ENCODE measurements around the gene FAM171A1.
A peak's percentile ranks its signal among the peaks of the same experiment; 100 is the strongest.
"Not testable (repeated sequence)": the region's sequence is repeated elsewhere in the genome, so short reads cannot be mapped to it uniquely, and the experiment has no call there.

The FAM171A1 gene

GRCh38 chr10:15276039-15276438 is 95.0 kb downstream of the FAM171A1 start:
- not testable (repeated sequence) for DNase-seq

- DNase-seq: not testable (repeated sequence)
Observed at GRCh38 chr10:15269838-15270237, 101.3 kb downstream of the FAM171A1 start.

- DNase-seq: no peak
Observed at GRCh38 chr10:15267496-15267895, 103.6 kb downstream of the FAM171A1 start.

DNA sequence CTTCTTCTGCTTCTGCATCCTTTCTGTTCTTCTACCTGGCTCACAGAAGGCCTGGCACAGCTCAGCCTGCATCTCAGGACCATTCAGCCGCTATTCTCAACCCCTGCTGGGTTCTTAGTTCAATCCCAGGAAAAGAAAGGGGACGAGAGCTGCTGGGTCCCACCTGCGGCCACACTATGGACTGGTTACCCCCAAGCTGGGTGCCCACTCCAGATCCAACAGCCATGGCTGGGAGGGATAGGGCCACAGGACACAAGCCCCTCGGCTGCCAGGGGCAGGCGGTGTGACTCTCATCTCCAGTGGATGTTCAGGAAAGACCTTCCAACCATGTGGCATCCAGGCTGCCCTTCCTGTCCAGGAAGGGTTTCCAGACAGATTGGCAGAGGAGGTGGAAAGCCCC is 105.0 kb downstream of the FAM171A1 start:
- DNase-seq: no peak

- DNase-seq: no peak
Observed at GRCh38 chr10:15265558-15265957, 105.5 kb downstream of the FAM171A1 start.

GRCh38 chr10:15265056-15265455 is 106.0 kb downstream of the FAM171A1 start:
- no peak for DNase-seq

DNA sequence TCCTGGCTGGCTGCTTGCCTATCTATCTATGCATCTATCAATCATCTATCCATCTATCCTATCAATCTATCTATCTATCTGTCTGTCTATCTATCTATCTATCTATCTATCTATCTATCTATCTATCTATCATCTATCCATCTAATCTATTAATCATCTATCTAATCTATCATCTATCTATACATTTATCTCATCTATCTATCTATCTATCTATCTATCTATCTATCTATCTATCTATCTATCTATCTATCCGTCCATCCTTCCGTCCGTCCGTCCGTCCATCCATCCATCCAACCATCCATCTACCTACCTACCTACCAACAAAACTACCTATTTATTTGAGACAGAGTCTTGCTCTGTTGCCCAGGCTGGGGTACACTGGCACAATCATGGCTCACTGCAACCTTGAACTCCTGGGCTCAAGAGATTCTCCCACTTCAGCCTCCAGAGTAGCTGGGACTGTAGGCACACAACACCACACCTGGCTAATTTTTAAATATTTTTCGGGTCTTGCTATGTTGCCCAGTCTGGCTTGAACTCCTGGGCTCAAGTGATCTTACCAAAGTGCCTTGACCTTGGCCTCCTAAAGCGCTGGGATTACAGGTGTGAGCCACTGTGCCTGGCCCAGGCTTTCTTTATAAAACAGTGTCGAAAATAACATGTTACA is 107.3 kb downstream of the FAM171A1 start:
- DNase-seq: no peak

DNA sequence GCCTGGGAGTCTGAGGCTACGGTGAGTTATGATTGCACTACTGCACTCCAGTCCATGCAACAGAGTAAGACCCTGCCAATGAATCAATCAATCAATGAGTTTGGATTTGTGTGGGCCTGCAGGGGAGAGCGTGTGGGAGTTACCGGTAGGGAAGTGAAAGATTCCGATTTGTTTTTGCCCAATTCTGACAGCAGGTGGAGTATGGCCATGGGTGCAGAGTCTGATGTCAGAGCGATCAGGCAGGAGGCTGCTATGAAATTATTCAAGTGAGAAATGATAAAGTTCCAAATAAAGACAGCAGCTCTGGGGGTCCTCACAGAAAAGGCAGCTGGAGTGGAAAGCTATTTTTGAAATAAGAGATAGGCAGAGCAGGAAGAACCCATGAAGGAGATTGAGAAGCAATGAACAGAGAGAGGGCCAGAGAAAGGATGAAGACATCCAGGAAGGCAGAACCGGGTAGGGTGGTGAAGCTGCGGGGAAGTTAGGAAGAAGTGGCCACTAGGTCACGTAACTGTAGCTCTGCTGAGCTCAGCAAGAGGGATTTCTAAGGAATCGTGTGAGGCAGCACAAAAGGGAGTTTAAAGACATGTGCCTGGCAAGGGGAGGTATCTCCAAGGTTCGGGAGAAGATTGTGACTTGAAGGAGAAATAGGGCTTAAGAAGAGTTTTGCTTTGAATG is 108.9 kb downstream of the FAM171A1 start:
- DNase-seq: peak in 1 of 2 experiments; percentile 16

DNA sequence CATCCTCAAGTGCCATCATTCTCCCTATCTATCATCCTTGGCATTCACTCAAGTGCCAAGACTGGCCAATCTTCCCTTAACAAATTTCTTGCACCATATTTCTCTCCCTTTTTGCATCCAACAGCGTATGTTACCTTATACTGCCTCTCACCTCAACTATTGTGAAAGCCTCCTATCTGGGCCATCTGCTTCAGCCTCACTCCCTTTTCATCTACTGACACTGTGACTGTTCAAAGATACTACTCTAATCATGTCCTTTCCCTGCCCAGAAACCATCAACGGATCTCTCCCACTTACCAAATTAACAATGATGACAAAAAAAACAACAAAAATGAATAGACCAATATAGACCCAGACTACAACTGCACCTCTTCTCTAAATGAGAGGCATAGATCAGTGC is 112.0 kb downstream of the FAM171A1 start:
- DNase-seq: no peak

DNA sequence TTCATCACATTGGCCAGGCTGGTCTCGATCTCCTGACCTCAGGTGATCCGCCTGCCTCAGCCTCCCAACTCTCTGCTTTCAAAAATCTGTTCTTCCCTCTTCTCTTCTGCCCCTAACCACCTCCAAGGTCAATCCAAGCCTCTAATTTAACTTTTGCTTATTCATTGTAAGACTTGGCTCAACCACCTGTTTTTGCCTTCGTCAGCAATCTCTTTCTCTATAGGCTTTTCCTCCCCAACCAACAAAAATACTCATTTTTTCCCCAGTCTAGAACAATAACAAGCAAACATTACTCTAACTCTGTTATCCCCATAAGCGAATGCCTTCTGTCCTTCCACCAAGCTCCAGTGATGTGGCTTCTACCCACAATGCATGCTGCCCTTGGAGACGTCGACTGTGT is 112.8 kb downstream of the FAM171A1 start:
- DNase-seq: no peak

GRCh38 chr10:15255961-15256360 is 115.1 kb downstream of the FAM171A1 start:
- no peak for DNase-seq

DNA sequence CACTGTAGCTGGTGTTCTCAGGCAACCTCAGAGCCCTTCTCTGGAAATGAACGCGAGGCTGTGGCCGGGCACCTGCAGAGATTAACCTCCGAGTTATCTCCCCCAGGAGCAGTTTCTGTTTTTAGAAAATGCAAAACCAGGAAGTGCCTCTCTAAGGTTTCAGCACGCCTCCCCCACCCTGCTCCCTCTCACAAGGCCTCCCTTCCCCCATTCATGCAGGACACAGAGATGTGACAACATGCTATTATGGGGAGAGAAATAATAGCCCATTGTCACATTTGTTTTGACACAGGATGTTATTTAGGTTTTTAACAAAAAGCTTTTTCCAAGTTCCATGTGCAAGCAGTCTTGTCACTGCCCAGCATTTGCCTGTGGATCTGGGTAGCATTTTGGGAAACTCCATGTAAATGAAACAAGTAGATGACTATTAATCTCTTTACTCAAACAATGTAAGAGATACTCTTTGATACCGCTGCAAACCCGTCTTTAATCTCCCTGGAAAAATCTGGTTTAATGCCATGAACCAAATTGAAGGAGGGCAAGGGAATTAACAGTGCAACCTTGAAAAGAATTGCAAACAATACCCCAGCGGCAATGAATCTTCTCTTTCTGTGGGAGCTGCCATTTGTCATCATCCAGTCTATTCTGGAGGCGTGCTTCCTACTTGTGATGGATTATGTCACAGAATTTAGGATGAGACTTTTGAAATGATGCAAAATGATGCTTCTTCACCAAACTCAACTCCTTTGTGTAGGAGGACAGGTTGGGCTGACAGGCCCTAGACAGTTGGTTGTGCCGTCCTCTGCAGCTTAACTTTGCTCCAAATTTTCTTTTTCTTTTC is 116.1 kb downstream of the FAM171A1 start:
- no peak for DNase-seq

GRCh38 chr10:15253951-15254807 is 116.9 kb downstream of the FAM171A1 start:
- no peak for DNase-seq

- no peak for DNase-seq
Observed at GRCh38 chr10:15252396-15252795, 118.7 kb downstream of the FAM171A1 start.

GRCh38 chr10:15251791-15252380 is 119.2 kb downstream of the FAM171A1 start:
- DNase-seq: no peak

- peak in 1 of 2 experiments; percentile 11 for DNase-seq
Observed at GRCh38 chr10:15245530-15245929, 125.6 kb downstream of the FAM171A1 start.

DNA sequence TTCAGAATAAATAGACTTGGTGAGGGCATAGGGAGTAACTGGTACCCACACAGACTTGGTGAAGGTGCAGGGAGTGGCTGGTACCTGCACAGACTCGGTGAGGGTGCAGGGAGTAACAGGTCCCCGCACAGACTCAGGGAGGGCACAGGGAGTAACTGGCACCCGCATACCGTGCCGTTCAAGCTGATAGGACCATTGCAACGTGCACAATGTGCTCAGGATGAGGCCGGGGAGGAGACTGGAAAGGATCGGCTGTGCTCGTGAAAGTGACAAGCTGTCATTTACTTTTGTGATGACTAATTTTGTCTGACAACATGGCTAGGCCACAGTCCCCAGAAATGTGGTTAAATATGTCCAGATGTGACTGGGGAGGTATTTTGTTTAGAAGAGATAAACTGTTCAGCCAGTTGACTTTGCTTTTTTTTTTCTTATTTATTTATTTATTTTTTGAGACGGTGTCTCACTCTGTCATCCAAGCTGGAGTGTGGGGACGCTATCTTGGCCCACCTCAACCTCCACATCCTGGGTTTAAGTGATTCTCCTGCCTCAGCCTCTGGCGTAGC is 126.4 kb downstream of the FAM171A1 start:
- no peak for DNase-seq

GRCh38 chr10:15242261-15242840 is 128.7 kb downstream of the FAM171A1 start:
- no peak for DNase-seq

DNA sequence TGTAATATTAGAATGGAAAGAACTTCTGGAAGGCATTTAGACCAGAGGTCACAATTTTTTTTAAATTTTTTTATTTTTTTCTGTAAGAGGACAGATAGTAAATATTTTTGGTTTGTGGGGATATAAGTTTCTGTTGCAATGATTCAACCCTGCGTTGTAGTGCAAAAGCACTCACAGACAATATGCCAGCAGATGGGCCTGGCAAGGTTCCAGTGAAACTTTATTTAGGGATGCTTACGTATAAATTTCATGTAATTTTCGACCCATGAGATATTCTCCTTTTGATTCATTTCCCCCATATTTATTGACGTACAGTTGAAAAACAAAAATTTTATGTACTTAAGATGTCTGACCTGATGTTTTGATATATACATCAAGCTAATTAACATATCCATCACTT is 129.8 kb downstream of the FAM171A1 start:
- DNase-seq: no peak

DNA sequence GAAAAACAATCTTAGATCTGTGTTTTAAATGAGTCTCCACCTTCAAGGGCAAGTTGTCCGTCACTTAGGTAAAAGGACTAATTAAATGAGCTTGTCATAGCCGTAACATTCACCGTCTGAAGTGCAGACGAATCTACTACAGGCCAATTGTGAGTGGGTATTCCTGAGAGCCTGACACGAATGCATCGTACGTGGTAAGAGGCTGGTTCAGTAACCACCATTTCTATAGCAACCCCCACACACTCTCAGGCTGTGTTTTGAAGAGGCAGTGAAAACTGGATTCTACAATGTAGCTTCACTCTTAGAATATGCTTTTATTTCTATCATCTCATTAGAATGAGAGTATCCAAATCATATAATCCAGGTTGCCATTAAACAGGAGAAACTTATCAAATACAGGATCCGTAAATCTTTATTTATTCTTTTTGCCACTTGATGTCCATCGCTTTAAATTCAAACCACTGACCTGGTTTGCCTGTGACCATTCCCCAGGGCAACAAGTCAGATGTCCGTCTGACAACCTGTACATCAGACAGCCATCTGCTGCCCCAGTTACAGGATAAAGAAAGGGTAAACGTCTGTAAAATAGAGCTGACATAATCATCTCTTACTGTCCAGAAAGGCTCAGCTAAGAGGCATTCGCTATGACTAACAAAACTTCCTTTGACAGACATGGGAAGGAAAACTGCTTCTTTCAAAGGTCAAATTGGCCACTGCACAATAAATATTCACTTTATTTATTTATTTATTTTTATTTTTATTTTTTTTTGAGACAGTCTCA is 132.3 kb downstream of the FAM171A1 start:
- no peak for DNase-seq

DNA sequence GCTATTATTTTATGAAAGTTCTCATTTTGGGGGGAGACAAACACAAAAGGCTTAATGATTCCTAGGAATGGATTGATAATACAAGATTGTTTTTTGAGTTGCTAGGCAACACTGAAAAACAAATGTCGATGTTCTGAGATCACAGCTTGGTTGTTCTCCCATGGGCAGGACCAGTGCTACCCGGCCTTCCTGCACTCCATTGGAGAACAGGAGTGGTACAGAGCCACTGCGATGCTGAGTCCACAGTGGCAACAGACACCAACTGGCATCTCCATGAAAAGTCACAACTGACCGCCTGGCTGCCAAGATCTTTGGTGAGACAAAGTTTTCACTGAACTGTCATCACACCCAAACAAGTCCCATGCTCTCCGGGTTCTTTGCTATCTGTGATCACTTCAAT is 133.7 kb downstream of the FAM171A1 start:
- DNase-seq: no peak
